HL-60 (cell line): ENCODE data around the gene IFNGR2.

Experiments
- GABPA ChIP-seq: IDR thresholded peaks from 2 replicates; pipeline ENCODE4 v1.6.1; 2012; ENCODE audit warnings: low read depth
- TF ChIP-seq, protein P1 (sequence below): IDR thresholded peaks from one replicate; pipeline ENCODE4 v1.5.1; 2011; ENCODE audit warnings: low read length, control low read depth, inconsistent platforms; ENCODE audit not compliant: insufficient read depth
- TF ChIP-seq, protein P2 (sequence below): IDR thresholded peaks from 2 replicates; pipeline ENCODE4 v1.6.1; 2012; ENCODE audit warnings: low read depth; ENCODE audit not compliant: insufficient replicate concordance

DNA sequence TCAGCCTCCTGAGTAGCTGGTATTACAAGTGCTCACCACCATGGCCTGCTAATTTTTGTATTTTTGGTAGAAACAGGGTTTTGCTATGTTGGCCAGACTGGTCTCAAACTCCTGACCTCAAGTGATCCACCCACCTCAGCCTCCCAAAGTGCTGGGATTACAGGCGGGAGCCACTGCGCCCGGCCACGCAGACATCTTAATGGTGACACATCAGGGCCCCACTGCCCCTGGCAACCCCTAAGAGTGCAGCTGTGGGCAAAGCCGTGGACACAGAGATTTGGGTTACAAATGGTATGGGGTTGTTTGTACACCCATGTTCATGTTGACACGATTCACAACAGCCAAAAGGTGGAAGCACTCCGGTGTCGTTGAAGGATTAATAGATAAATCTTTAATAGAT, 29.8 kb downstream of the IFNGR2 start:
- TF ChIP-seq, protein P1, sequence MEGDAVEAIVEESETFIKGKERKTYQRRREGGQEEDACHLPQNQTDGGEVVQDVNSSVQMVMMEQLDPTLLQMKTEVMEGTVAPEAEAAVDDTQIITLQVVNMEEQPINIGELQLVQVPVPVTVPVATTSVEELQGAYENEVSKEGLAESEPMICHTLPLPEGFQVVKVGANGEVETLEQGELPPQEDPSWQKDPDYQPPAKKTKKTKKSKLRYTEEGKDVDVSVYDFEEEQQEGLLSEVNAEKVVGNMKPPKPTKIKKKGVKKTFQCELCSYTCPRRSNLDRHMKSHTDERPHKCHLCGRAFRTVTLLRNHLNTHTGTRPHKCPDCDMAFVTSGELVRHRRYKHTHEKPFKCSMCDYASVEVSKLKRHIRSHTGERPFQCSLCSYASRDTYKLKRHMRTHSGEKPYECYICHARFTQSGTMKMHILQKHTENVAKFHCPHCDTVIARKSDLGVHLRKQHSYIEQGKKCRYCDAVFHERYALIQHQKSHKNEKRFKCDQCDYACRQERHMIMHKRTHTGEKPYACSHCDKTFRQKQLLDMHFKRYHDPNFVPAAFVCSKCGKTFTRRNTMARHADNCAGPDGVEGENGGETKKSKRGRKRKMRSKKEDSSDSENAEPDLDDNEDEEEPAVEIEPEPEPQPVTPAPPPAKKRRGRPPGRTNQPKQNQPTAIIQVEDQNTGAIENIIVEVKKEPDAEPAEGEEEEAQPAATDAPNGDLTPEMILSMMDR: no peak
- no peak for TF ChIP-seq GABPA
- TF ChIP-seq, protein P2, sequence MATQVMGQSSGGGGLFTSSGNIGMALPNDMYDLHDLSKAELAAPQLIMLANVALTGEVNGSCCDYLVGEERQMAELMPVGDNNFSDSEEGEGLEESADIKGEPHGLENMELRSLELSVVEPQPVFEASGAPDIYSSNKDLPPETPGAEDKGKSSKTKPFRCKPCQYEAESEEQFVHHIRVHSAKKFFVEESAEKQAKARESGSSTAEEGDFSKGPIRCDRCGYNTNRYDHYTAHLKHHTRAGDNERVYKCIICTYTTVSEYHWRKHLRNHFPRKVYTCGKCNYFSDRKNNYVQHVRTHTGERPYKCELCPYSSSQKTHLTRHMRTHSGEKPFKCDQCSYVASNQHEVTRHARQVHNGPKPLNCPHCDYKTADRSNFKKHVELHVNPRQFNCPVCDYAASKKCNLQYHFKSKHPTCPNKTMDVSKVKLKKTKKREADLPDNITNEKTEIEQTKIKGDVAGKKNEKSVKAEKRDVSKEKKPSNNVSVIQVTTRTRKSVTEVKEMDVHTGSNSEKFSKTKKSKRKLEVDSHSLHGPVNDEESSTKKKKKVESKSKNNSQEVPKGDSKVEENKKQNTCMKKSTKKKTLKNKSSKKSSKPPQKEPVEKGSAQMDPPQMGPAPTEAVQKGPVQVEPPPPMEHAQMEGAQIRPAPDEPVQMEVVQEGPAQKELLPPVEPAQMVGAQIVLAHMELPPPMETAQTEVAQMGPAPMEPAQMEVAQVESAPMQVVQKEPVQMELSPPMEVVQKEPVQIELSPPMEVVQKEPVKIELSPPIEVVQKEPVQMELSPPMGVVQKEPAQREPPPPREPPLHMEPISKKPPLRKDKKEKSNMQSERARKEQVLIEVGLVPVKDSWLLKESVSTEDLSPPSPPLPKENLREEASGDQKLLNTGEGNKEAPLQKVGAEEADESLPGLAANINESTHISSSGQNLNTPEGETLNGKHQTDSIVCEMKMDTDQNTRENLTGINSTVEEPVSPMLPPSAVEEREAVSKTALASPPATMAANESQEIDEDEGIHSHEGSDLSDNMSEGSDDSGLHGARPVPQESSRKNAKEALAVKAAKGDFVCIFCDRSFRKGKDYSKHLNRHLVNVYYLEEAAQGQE: no peak
